ENCODE measurements around the gene RBM23.

RBM23 gene

GRCh38 chr14:22877000-22877501, 41.9 kb downstream of the RBM23 start:
- TF ChIP-seq YY1 (IDR thresholded peaks at IDR 0.05; ENCODE audit: low read depth): no peak
- TF ChIP-seq EP300 (IDR thresholded peaks at IDR 0.05; ENCODE audit: borderline replicate concordance): no peak
- TF ChIP-seq RAD21 (IDR thresholded peaks at IDR 0.05; ENCODE audit: low read depth): no peak
- TF ChIP-seq ZBTB7A (IDR thresholded peaks at IDR 0.05; ENCODE audit: low read depth): no peak
- TF ChIP-seq REST (IDR thresholded peaks at IDR 0.05; ENCODE audit: low read depth): no peak
- no peak for TF ChIP-seq CREB1 (IDR thresholded peaks at IDR 0.05; ENCODE audit: low read depth)
- TF ChIP-seq CEBPB (IDR thresholded peaks at IDR 0.05): no peak
- no peak for TF ChIP-seq TAF1 (IDR thresholded peaks at IDR 0.05; ENCODE audit: low read depth)
- no peak for TF ChIP-seq EGR1 (IDR thresholded peaks at IDR 0.05)
- TF ChIP-seq TCF12 (IDR thresholded peaks at IDR 0.05; ENCODE audit: low read depth): no peak
- TF ChIP-seq MAX (IDR thresholded peaks at IDR 0.05): no peak
- no peak for TF ChIP-seq TEAD4 (IDR thresholded peaks at IDR 0.05)
- TF ChIP-seq USF1 (IDR thresholded peaks at IDR 0.05): no peak
- TF ChIP-seq FOXM1 (IDR thresholded peaks at IDR 0.05; ENCODE audit: borderline replicate concordance, low read depth): no peak
- no peak for TF ChIP-seq NFIC (IDR thresholded peaks at IDR 0.05)

- TF ChIP-seq TAF1 (IDR thresholded peaks at IDR 0.05; ENCODE audit: low read depth): no peak
- no peak for TF ChIP-seq MAX (IDR thresholded peaks at IDR 0.05)
- TF ChIP-seq NFIC (IDR thresholded peaks at IDR 0.05): no peak
Measured at GRCh38 chr14:22875748-22876319, 43.1 kb downstream of the RBM23 start.

GRCh38 chr14:22875003-22875747, 43.8 kb downstream of the RBM23 start:
- TF ChIP-seq YY1 (IDR thresholded peaks at IDR 0.05; ENCODE audit: low read depth): no peak
- no peak for TF ChIP-seq MAX (IDR thresholded peaks at IDR 0.05)
- TF ChIP-seq NFIC (IDR thresholded peaks at IDR 0.05): no peak
- no peak for TF ChIP-seq ZBTB7A (IDR thresholded peaks at IDR 0.05; ENCODE audit: low read depth)
- no peak for TF ChIP-seq TAF1 (IDR thresholded peaks at IDR 0.05; ENCODE audit: low read depth)
- no peak for TF ChIP-seq USF1 (IDR thresholded peaks at IDR 0.05)
- no peak for TF ChIP-seq CEBPB (IDR thresholded peaks at IDR 0.05)
- TF ChIP-seq REST (IDR thresholded peaks at IDR 0.05; ENCODE audit: low read depth): 0 out of 2 replicates have a peak, but pooled peaks have one; percentile 15
- no peak for TF ChIP-seq TEAD4 (IDR thresholded peaks at IDR 0.05)

GRCh38 chr14:22872833-22873520, 46.0 kb downstream of the RBM23 start:
- TF ChIP-seq TAF1 (IDR thresholded peaks at IDR 0.05; ENCODE audit: low read depth) (no peak), TEAD4 (IDR thresholded peaks at IDR 0.05) (no peak), FOXM1 (IDR thresholded peaks at IDR 0.05; ENCODE audit: borderline replicate concordance, low read depth) (no peak), NFIC (IDR thresholded peaks at IDR 0.05) (no peak)

- TF ChIP-seq ZBTB7A (IDR thresholded peaks at IDR 0.05; ENCODE audit: low read depth): peak; percentile 82; the same call in 1 of the 2 replicates
- TF ChIP-seq FOXM1 (IDR thresholded peaks at IDR 0.05; ENCODE audit: borderline replicate concordance, low read depth): no peak
- TF ChIP-seq USF1 (IDR thresholded peaks at IDR 0.05): no peak
- peak; percentile 44; the same call in 1 of the 2 replicates for TF ChIP-seq TAF1 (IDR thresholded peaks at IDR 0.05; ENCODE audit: low read depth)
- TF ChIP-seq MAX (IDR thresholded peaks at IDR 0.05): peak; percentile 43; the same call in 1 of the 2 replicates
- TF ChIP-seq YY1 (IDR thresholded peaks at IDR 0.05; ENCODE audit: low read depth): peak; percentile 43; the same call in 1 of the 2 replicates
- TF ChIP-seq RAD21 (IDR thresholded peaks at IDR 0.05; ENCODE audit: low read depth): peak; percentile 81
Measured at GRCh38 chr14:22872033-22872832, 46.7 kb downstream of the RBM23 start.

Measured in Ishikawa (cell line).